ENCODE results near the gene ATP2B2.

The ATP2B2 gene

DNA sequence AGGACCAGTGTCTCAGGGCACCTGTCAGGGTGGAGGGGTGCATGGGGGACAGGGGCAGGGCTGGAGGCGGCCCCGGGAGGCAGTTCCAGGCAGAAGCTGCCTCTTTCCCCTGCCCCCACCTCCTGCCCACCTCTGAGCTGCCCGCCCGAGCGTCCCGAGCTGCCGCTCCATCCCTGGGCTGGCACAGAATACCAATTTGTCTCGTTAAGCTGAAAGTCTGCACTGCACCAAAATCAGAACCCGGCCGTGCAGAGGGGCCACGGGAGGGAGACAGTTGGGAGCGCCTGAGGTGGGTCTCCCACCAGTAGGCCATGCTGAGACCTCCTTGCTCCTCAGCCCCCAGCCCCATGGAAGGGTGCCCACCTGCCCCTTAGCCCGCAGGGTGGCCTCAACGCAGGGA lies 1.3 kb upstream of the ATP2B2 start:
- Histone ChIP-seq H3K4me3 (ENCODE audit: low read length in 2 of 2) (no peak overlapping the region), H2AFZ (ENCODE audit: low read length) (no peak overlapping the region), H3K14ac (ENCODE audit: low read length) (no peak overlapping the region), H3K4me1 (ENCODE audit: control insufficient read depth in 2 of 2, insufficient read depth in 1 of 2, low read depth in 1 of 2, low read length in 2 of 2) (peaks cover 0 to 14% of the 10 kb centered on the region in 2 donors), H2AK5ac (ENCODE audit: low read depth, low read length) (peak overlapping the region; percentile 95), H2BK12ac (ENCODE audit: low read length) (no peak overlapping the region), H3K4ac (ENCODE audit: low read length) (no peak overlapping the region), H3K9me3 (replicated peaks in 1 of 2; ENCODE audit: control insufficient read depth in 2 of 2, insufficient read depth in 1 of 2, low read depth in 1 of 2, low read length in 2 of 2) (peaks cover 0 to 2% of the 10 kb centered on the region in 2 donors), H3K9ac (ENCODE audit: low read depth, low read length, poor library complexity) (no peak overlapping the region), H3K4me2 (ENCODE audit: insufficient read depth, low read length, poor library complexity, severe bottlenecking) (no peak overlapping the region), H3K18ac (ENCODE audit: low read length) (peak overlapping the region; percentile 90), H2BK120ac (ENCODE audit: low read depth, low read length) (no peak overlapping the region), H4K91ac (ENCODE audit: low read depth, low read length, poor library complexity) (no peak overlapping the region), H3K23ac (ENCODE audit: low read depth, low read length, poor library complexity) (no peak overlapping the region), H3K27ac (replicated peaks; ENCODE audit: low read length) (no peak overlapping the region), H2BK15ac (ENCODE audit: low read length) (peak overlapping the region; percentile 64), H3K79me1 (ENCODE audit: low read depth, low read length) (no peaks in the 10 kb centered on the region), H2BK5ac (ENCODE audit: low read length) (peak overlapping the region; percentile 66), H3K27me3 (ENCODE audit: control insufficient read depth in 3 of 3, insufficient read depth in 3 of 3, low read depth in 1 of 3, low read length in 3 of 3) (peaks cover 0 to 72% (median 16%) of the 10 kb centered on the region in 3 experiments), H4K8ac (ENCODE audit: low read depth, low read length) (no peak overlapping the region), H3K36me3 (replicated peaks in 1 of 2; ENCODE audit: control insufficient read depth in 2 of 2, insufficient read depth in 2 of 2, low read length in 2 of 2) (no peaks in the 10 kb centered on the region)
- no CpG with 5 or more reads among the region's 14 CpGs for WGBS, 2 donors (ENCODE audit: extremely low coverage in 2 of 2, insufficient read length in 2 of 2, insufficient replicate concordance in 1 of 2)
- DNase-seq (ENCODE audit: low spot score) = no peak

DNA sequence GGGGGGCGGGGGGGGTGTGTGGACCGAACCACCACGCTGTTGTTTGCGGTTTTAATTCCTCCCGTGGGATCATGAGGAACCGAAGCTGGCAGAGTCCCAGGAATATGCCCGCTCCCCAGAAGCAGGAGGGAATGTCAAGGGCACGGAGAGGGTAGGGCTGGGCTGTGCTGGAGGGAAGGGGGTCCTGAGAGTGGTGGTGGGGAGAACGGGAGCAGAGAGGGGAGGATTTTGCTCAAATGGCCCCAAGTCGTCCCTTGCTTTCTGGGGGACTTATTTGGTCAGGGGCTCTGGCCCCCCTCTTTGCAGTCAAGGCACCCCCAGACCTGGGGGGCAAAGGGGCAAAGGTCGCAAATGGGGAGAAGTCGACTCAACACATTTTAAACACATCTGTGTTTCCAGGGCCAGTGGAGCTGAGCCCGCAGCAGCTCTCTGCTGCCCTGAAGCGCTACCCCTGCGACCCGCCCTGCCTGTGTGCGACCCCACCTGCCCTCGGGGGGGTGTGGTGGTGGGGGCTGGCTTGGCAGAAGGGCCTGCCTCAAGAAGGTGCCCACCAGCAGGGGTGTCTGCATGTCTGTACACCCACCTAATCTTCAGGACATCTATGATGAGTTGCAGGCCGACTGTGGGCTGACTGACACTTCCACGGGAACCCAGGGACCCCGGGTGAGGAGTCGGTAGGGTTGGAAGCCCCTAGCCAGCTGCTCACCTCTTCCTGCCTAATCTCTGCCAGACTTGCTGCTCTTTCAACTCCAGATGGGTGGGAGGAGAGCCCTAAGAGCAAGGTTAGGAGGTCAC lies 602 bp upstream of the ATP2B2 start:
- Histone ChIP-seq H2BK120ac (ENCODE audit: low read depth, low read length) (no peak overlapping the region), H2BK12ac (ENCODE audit: low read length) (no peak overlapping the region), H2AK5ac (ENCODE audit: low read depth, low read length) (peak overlapping the region; percentile 95), H3K4ac (ENCODE audit: low read length) (no peak overlapping the region), H2BK5ac (ENCODE audit: low read length) (peak overlapping the region; percentile 66), H4K91ac (ENCODE audit: low read depth, low read length, poor library complexity) (no peak overlapping the region), H3K9ac (ENCODE audit: low read depth, low read length, poor library complexity) (peak overlapping the region; percentile 70), H3K79me1 (ENCODE audit: low read depth, low read length) (no peaks in the 10 kb centered on the region), H3K36me3 (replicated peaks in 1 of 2; ENCODE audit: control insufficient read depth in 2 of 2, insufficient read depth in 2 of 2, low read length in 2 of 2) (no peaks in the 10 kb centered on the region), H3K27me3 (ENCODE audit: control insufficient read depth in 3 of 3, insufficient read depth in 3 of 3, low read depth in 1 of 3, low read length in 3 of 3) (peaks cover 0 to 73% (median 16%) of the 10 kb centered on the region in 3 experiments), H4K8ac (ENCODE audit: low read depth, low read length) (peak overlapping the region; percentile 65), H3K4me3 (ENCODE audit: low read length in 2 of 2) (no peak overlapping the region), H3K23ac (ENCODE audit: low read depth, low read length, poor library complexity) (peak overlapping the region; percentile 55), H3K4me1 (ENCODE audit: control insufficient read depth in 2 of 2, insufficient read depth in 1 of 2, low read depth in 1 of 2, low read length in 2 of 2) (peaks cover 0 to 14% of the 10 kb centered on the region in 2 donors), H3K9me3 (replicated peaks in 1 of 2; ENCODE audit: control insufficient read depth in 2 of 2, insufficient read depth in 1 of 2, low read depth in 1 of 2, low read length in 2 of 2) (peaks cover 0 to 2% of the 10 kb centered on the region in 2 donors), H3K27ac (replicated peaks; ENCODE audit: low read length) (no peak overlapping the region), H2BK15ac (ENCODE audit: low read length) (peak overlapping the region; percentile 85), H2AFZ (ENCODE audit: low read length) (no peak overlapping the region), H3K14ac (ENCODE audit: low read length) (no peak overlapping the region), H3K4me2 (ENCODE audit: insufficient read depth, low read length, poor library complexity, severe bottlenecking) (peak overlapping the region; percentile 33), H3K18ac (ENCODE audit: low read length) (peak overlapping the region; percentile 90)
- no CpG with 5 or more reads among the region's 22 CpGs for WGBS, 2 donors (ENCODE audit: extremely low coverage in 2 of 2, insufficient read length in 2 of 2, insufficient replicate concordance in 1 of 2)
- no peak for DNase-seq (ENCODE audit: low spot score)

- no peak overlapping the region for H4K8ac ChIP-seq (ENCODE audit: low read depth, low read length)
- H3K23ac ChIP-seq (ENCODE audit: low read depth, low read length, poor library complexity) = peak overlapping the region; percentile 65
- H3K4me1 ChIP-seq (ENCODE audit: control insufficient read depth in 2 of 2, insufficient read depth in 1 of 2, low read depth in 1 of 2, low read length in 2 of 2) = peaks cover 0 to 14% of the 10 kb centered on the region in 2 donors
- peak overlapping the region; percentile 84 for H3K14ac ChIP-seq (ENCODE audit: low read length)
- H3K4me3 ChIP-seq (ENCODE audit: low read length in 2 of 2) = no peak overlapping the region
- H3K27me3 ChIP-seq (ENCODE audit: control insufficient read depth in 3 of 3, insufficient read depth in 3 of 3, low read depth in 1 of 3, low read length in 3 of 3) = peaks cover 0 to 80% (median 16%) of the 10 kb centered on the region in 3 experiments
- H2AK5ac ChIP-seq (ENCODE audit: low read depth, low read length) = peak overlapping the region; percentile 97
- peak overlapping the region; percentile 85 for H3K18ac ChIP-seq (ENCODE audit: low read length)
- no peak overlapping the region for H3K4ac ChIP-seq (ENCODE audit: low read length)
- H4K91ac ChIP-seq (ENCODE audit: low read depth, low read length, poor library complexity) = no peak overlapping the region
- WGBS, 2 donors (ENCODE audit: extremely low coverage in 2 of 2, insufficient read length in 2 of 2, insufficient replicate concordance in 1 of 2) = no CpG with 5 or more reads among the region's 25 CpGs
- no peak overlapping the region for H2AFZ ChIP-seq (ENCODE audit: low read length)
- H3K27ac ChIP-seq (replicated peaks; ENCODE audit: low read length) = no peak overlapping the region
- no peaks in the 10 kb centered on the region for H3K36me3 ChIP-seq (replicated peaks in 1 of 2; ENCODE audit: control insufficient read depth in 2 of 2, insufficient read depth in 2 of 2, low read length in 2 of 2)
- H3K9ac ChIP-seq (ENCODE audit: low read depth, low read length, poor library complexity) = peak overlapping the region; percentile 77
- peak overlapping the region; percentile 41 for H2BK120ac ChIP-seq (ENCODE audit: low read depth, low read length)
- peak overlapping the region; percentile 87 for H2BK5ac ChIP-seq (ENCODE audit: low read length)
- H2BK12ac ChIP-seq (ENCODE audit: low read length) = peak overlapping the region; percentile 90
- peak overlapping the region; percentile 49 for H2BK15ac ChIP-seq (ENCODE audit: low read length)
- H3K9me3 ChIP-seq (replicated peaks in 1 of 2; ENCODE audit: control insufficient read depth in 2 of 2, insufficient read depth in 1 of 2, low read depth in 1 of 2, low read length in 2 of 2) = peaks cover 0 to 2% of the 10 kb centered on the region in 2 donors
- no peak overlapping the region for H3K4me2 ChIP-seq (ENCODE audit: insufficient read depth, low read length, poor library complexity, severe bottlenecking)
- DNase-seq (ENCODE audit: low spot score) = no peak
- H3K79me1 ChIP-seq (ENCODE audit: low read depth, low read length) = no peaks in the 10 kb centered on the region
These were observed 976 bp downstream of the ATP2B2 start for GRCh38 chr3:10504171-10505049.
